Adipocyte (in vitro differentiated cells): ENCODE data around the gene CHD2.

Experiments
- DNase-seq: peaks from one replicate; pipeline ENCODE4 v3.0.0-alpha.2; 2015; ENCODE audit warnings: low read depth
- H3K27me3 ChIP-seq: replicated peaks from 2 replicates; pipeline ENCODE4 v1.7.0; 2013; ENCODE audit warnings: mild to moderate bottlenecking, low read length, moderate library complexity; ENCODE audit not compliant: control insufficient read depth, insufficient read depth
- H3K36me3 ChIP-seq: 2 replicates; pipeline ENCODE4 v1.7.0; 2013; ENCODE audit warnings: low read length, mild to moderate bottlenecking, moderate library complexity; ENCODE audit not compliant: control insufficient read depth, insufficient read depth, severe bottlenecking
- H3K4me1 ChIP-seq: 2 replicates; pipeline ENCODE4 v1.7.0; 2013; ENCODE audit warnings: mild to moderate bottlenecking, low read length, moderate library complexity; ENCODE audit not compliant: control insufficient read depth, insufficient read depth
- H3K4me3 ChIP-seq: 2 replicates; pipeline ENCODE4 v1.7.0; 2013; ENCODE audit warnings: mild to moderate bottlenecking, low read length, moderate library complexity
- H3K9ac ChIP-seq: 2 replicates; pipeline ENCODE4 v1.7.0; 2013; ENCODE audit warnings: mild to moderate bottlenecking, low read length, moderate library complexity
- H3K9me3 ChIP-seq: 2 replicates; pipeline ENCODE4 v1.7.0; 2013; ENCODE audit warnings: mild to moderate bottlenecking, low read length, moderate library complexity; ENCODE audit not compliant: control insufficient read depth

Gene CHD2

GRCh38 chr15:92952458-92952850 is 52.3 kb downstream of the CHD2 start:
- no peaks in the 10 kb centered on the region for H3K4me1 ChIP-seq
- no peak overlapping the region for H3K9ac ChIP-seq
- H3K36me3 ChIP-seq = peaks cover 100% of the 10 kb centered on the region
- DNase-seq = no peak
- H3K27me3 ChIP-seq = no peaks in the 10 kb centered on the region
- peaks cover 32% of the 10 kb centered on the region for H3K9me3 ChIP-seq
- H3K4me3 ChIP-seq = no peak overlapping the region

GRCh38 chr15:92953566-92953965 is 53.4 kb downstream of the CHD2 start:
- Histone ChIP-seq H3K9me3 (peaks cover 24% of the 10 kb centered on the region), H3K27me3 (no peaks in the 10 kb centered on the region), H3K36me3 (peaks cover 100% of the 10 kb centered on the region)

GRCh38 chr15:92954002-92954401 is 53.9 kb downstream of the CHD2 start:
- no peak for DNase-seq
- no peak overlapping the region for H3K9ac ChIP-seq
- H3K36me3 ChIP-seq = peaks cover 100% of the 10 kb centered on the region
- no peaks in the 10 kb centered on the region for H3K4me1 ChIP-seq
- H3K9me3 ChIP-seq = peaks cover 19% of the 10 kb centered on the region
- no peaks in the 10 kb centered on the region for H3K27me3 ChIP-seq
- H3K4me3 ChIP-seq = no peak overlapping the region

More at GRCh38 chr15:92953566-92953965, 53.4 kb downstream of the CHD2 start:
- H3K9ac ChIP-seq = peak overlapping the region; percentile 4
- H3K4me1 ChIP-seq = no peaks in the 10 kb centered on the region
- no peak for DNase-seq
- no peak overlapping the region for H3K4me3 ChIP-seq

GRCh38 chr15:92954578-92954977 is 54.5 kb downstream of the CHD2 start:
- Histone ChIP-seq H3K4me3 (no peak overlapping the region), H3K9ac (no peak overlapping the region), H3K4me1 (no peaks in the 10 kb centered on the region), H3K9me3 (peaks cover 14% of the 10 kb centered on the region), H3K27me3 (no peaks in the 10 kb centered on the region), H3K36me3 (peaks cover 99% of the 10 kb centered on the region)
- DNase-seq = no peak

- H3K36me3 ChIP-seq = peaks cover 99% of the 10 kb centered on the region
- no peak overlapping the region for H3K9ac ChIP-seq
- peaks cover 2% of the 10 kb centered on the region for H3K9me3 ChIP-seq
- H3K4me3 ChIP-seq = no peak overlapping the region
- DNase-seq = no peak
- no peaks in the 10 kb centered on the region for H3K4me1 ChIP-seq
- no peaks in the 10 kb centered on the region for H3K27me3 ChIP-seq
Measured at GRCh38 chr15:92955706-92956105, 55.6 kb downstream of the CHD2 start.

GRCh38 chr15:92958105-92958504 is 58.0 kb downstream of the CHD2 start:
- peaks cover 99% of the 10 kb centered on the region for H3K36me3 ChIP-seq
- H3K9ac ChIP-seq = no peak overlapping the region
- DNase-seq = no peak
- H3K4me1 ChIP-seq = no peaks in the 10 kb centered on the region
- H3K4me3 ChIP-seq = no peak overlapping the region
- no peaks in the 10 kb centered on the region for H3K27me3 ChIP-seq
- H3K9me3 ChIP-seq = peaks cover 4% of the 10 kb centered on the region

GRCh38 chr15:92959219-92959618 is 59.1 kb downstream of the CHD2 start:
- Histone ChIP-seq H3K9ac (no peak overlapping the region), H3K27me3 (no peaks in the 10 kb centered on the region), H3K36me3 (peaks cover 99% of the 10 kb centered on the region), H3K9me3 (peaks cover 7% of the 10 kb centered on the region), H3K4me1 (no peaks in the 10 kb centered on the region), H3K4me3 (no peak overlapping the region)
- no peak for DNase-seq

- H3K4me1 ChIP-seq = no peaks in the 10 kb centered on the region
- peaks cover 98% of the 10 kb centered on the region for H3K36me3 ChIP-seq
- DNase-seq = no peak
- no peaks in the 10 kb centered on the region for H3K27me3 ChIP-seq
- no peak overlapping the region for H3K9ac ChIP-seq
- H3K4me3 ChIP-seq = no peak overlapping the region
- peaks cover 7% of the 10 kb centered on the region for H3K9me3 ChIP-seq
Measured at GRCh38 chr15:92960996-92961681, 61.0 kb downstream of the CHD2 start.

- H3K4me3 ChIP-seq = no peak overlapping the region
- DNase-seq = no peak
- no peaks in the 10 kb centered on the region for H3K4me1 ChIP-seq
- no peak overlapping the region for H3K9ac ChIP-seq
- H3K9me3 ChIP-seq = peaks cover 7% of the 10 kb centered on the region
- H3K36me3 ChIP-seq = peaks cover 98% of the 10 kb centered on the region
- H3K27me3 ChIP-seq = no peaks in the 10 kb centered on the region
Measured at GRCh38 chr15:92962914-92963313, 62.8 kb downstream of the CHD2 start.

GRCh38 chr15:92963794-92964193 is 63.7 kb downstream of the CHD2 start:
- DNase-seq = no peak
- Histone ChIP-seq H3K9me3 (peaks cover 7% of the 10 kb centered on the region), H3K4me3 (no peak overlapping the region), H3K27me3 (no peaks in the 10 kb centered on the region), H3K36me3 (peaks cover 98% of the 10 kb centered on the region), H3K4me1 (no peaks in the 10 kb centered on the region), H3K9ac (no peak overlapping the region)

GRCh38 chr15:92968926-92969651 is 69.0 kb downstream of the CHD2 start:
- no peak for DNase-seq
- Histone ChIP-seq H3K4me3 (no peak overlapping the region), H3K9ac (no peak overlapping the region), H3K36me3 (peaks cover 95% of the 10 kb centered on the region), H3K27me3 (no peaks in the 10 kb centered on the region), H3K4me1 (peaks cover 26% of the 10 kb centered on the region), H3K9me3 (no peaks in the 10 kb centered on the region)
